Stimulated activated CD4-positive, alpha-beta T cell treated with anti-CD3 and anti-CD28 coated beads, Interleukin-12 subunit alpha, Interleukin-12 subunit beta, amount 100 ng/mL, for 24 hours (primary cell): Measurements from ENCODE around the gene TTC22.

Experiments used
- DNase-seq, 2 experiments: peaks; one replicate each; pipeline ENCODE4 v3.0.0-alpha.2; 2020; ENCODE audit warnings: low read depth in 2 of 2

TTC22 gene

DNA sequence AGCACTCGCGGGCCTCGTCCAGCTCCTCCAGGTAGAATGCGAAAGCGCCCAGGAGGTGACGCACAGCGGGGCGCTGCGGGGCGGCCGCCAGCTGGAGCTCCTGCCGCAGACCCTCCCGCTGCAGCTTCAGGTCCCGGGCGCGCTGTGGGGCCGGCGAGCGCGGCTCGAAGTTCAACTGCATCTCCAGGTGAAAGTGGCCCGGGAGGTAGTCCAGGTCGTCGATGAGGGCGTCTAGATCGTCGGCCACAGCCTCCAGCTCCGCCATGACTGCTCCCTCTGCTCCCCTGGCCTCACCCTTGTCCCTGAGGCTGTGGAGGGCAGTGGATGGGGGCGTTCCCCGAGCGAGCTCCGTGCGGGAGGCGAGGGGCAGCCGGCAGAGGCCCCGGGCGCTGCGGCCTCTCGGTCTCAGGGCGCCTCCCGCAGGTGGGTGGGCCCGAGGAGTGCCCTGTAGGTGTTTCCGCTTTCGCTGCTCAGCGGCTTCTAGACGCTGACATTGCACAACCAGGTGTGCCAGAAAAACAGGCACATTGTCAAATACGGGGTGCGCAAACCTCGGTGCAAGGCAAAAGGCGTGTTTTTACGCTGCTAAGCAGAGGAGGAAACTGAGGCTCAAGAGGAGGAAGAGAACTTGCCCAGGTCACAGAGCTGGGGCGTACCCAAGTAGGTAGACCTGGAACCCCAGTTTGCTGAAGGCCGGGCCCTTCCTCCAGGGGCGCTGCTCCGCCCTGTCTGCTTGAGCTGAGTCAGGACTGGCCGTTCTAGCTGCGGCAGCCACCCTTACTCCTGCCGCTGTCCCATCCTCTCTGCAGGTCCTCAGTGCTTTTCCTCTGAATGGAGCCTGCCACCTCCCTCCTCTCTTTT is at the start of gene TTC22:
TTC22 (minus strand) TSS at position 425 of the 861 bp plus-strand sequence; CDS start at position 265, 160 bp downstream.
- DNase-seq: peak; percentile 44 to 57

DNA sequence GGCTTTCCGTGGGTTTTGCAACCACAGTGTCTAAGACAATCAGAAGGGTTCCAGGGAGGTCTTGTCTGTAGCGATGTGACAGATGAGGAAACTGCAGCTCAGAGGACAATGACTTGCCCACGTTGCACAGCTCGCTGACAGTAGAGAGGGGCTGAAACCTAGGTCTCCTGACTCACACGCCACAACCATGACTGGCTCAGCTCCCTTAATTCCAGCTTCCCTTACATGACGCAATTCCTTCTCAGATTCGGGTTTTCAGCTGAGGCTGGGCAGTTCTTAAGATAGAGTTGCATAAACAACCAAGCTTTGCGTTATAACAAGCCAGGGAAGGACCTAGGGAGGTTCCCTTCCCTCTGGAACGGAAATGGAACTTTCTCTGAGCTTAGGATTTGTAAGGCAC is 49.6 kb upstream of the TTC22 start:
- DNase-seq: no peak

DNA sequence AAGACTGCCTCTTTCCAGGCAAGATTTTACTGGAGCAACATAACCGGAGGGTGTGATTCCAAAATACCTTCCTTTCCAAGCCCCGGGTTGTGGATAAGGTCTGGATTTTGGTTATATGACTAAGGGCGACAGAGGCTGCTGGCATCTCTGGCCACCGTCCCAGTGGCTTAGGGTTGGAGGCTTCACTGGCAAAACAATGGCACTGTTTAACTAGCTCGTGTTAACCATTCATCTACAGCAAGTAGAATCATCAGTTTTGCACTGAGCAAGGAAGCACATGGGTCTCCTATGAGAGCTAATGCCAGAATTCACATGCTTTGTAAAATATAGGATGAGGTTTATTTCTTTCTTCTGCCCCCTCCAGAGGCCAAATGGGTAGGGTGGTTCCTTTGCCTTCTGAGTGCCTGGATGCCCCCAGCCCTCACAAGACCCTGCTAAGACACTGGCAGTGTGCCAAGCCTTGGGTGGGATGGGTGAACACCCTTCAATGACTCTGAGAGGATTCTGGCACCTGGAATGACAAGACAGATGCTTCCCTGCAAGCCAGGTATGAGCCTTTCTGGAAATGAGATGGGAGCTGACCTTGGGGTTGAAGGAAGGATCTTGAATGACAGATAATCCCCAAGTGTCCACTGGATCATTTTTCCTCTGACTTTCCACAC is 49.1 kb upstream of the TTC22 start:
- no peak for DNase-seq

DNA sequence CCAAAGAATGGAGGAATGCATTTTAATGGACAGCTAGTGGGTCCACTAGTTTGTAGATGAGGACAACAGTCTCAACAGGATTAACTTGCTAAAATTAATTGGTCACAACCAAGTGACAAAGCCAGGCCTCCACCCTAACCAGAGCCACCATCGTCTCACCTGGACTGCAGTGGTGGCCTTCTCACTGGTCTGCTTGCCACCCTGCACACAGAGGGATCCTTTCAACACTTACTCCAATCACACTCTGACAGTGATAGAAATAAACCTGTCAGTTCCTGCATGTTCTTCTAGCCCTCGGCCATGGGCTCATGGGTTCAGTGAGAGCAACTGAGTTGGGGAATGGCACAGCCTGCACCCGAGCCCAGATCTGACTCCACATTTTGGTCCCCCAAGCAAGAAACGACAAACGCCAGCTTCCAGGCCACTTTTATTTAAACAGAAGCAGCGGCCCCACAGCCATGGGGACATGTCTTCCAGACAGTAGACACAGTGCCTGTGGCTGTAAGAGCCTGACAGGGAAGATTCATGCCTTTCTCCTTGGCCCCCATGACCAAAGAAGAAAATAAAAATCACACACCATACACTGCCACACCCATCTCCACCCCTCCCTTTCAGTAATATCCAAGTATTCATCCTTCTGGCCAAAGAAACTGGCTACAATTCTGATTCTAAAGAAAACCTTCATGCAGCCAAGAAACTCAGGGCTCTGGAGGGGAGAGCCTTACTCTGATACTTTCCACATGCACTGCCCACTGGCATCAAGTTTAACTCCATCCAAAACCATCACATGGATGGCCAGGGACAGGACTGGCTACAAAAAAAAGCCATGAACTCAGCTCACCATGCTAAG is 48.3 kb upstream of the TTC22 start:
- DNase-seq: no peak

DNA sequence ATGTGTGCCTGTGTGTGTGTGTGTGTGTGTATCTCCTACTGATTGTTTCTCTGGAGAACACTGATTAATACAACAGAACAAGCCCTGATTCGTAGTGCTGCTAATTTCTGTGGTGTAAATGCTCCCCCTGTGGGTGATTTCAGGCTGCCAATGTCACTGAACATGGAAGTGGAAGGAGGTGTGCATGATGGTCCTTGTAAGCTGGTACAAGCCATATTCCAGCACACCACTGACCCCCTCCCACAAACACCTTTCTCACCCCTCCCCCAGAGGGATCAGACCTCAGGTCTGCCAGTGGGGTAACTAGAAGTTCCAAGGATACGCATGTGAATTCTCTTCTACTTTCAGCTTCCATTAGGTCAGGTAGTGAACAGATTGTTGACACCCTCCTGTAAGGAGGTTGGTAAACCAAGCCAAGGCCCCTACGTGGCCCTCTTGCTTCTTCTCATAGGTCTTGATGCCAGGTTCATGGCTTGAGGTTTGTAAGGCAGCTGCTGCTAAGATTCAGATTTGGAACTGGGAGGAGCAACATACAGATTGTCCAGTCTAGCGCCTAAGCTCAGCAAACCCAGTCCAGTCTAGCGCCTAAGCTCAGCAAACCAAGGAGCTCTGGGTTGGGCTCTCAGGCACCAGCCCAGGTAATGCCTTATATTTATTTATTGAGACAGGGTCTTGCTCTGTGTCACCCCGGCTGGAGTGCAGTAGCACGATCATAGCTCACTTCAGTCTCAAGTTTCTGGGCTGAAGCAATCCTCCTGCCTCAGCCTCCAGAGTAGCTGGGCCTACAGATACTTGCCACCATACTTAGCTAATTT is 47.2 kb upstream of the TTC22 start:
- DNase-seq: no peak

DNA sequence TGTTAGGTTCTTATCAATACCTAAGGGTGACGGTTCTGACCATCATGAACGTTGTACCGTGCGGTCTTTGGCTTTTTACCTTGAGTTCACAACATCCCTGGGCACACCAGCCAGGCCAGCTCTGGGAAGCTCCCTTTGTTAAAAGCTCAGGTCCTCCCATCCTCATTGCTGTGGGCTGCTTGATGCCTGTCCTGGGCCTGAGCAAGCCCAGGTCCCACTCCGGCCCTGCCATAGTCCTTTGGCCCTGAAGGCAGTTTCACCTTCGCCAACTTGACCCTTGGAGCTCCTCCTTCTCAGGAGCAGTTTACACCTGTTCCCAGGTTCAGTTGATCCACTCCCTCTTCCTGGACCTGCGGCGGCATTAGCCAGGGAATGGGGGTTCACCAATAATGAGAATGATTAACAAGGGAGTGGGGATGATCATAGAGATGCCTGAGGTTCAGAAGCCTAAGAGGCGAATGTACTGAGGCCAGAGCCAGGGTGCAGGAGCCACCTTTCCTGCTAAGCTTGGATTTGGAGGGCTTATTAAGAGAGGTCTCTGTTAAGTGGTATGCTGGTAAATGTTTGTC is 45.7 kb upstream of the TTC22 start:
- no peak for DNase-seq

DNA sequence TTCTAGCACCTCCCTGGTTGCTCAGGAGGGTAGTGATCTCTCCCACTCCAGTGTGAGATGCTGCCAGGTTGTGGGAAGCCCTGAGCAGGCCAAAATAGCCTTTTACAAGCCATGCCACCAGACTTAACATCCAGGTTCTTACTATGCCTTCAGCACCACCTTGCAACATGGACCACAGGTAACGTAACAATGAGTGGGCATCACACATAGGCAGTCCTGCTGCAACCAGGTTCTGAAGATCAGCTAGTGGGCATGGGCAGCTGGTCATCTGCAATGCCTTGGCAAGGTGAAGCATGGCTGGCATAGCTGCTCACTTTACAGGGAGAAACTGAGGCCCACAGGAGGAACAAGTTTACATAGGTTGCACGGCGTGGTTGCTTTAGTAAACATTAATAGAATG is 45.2 kb upstream of the TTC22 start:
- DNase-seq: no peak

DNA sequence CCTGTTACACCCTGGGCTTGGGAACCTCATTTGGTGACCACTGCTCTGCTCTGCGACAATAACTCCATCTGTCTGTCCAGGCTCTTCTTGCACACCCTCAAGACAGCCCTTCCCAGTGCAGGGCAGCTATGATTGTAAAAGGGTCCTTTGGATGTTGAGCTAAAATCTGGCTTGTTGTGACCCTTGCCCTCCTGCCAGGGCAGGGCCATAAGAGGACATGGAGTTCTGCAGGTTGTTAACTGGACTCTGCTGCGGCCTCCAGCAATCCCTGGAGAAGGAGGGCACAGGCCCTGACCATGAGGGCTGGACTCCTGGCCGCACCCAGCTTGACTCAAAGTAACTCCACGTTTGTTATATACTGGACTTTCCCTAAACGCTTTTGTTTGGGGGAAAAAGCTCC is 44.6 kb upstream of the TTC22 start:
- no peak for DNase-seq

DNA sequence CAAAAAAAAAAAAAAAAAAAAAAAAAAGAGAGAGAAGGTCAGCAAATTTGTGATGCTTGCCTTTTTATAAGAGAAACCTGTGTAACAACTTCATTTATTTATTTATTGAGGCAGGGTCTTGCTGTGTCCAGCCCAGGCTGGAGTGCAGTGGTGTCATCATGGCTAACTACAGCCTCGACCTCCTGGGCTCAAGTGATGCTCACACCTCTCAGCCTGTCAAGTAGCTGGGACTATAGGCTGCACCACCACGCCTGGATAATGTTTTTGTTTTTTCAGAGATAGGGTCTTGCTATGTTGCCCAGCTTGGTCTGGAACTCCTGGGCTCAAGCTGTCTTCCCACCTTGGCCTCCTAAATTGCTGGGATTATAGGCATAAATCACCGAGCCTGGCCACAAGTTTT is 43.4 kb upstream of the TTC22 start:
- DNase-seq: no peak

DNA sequence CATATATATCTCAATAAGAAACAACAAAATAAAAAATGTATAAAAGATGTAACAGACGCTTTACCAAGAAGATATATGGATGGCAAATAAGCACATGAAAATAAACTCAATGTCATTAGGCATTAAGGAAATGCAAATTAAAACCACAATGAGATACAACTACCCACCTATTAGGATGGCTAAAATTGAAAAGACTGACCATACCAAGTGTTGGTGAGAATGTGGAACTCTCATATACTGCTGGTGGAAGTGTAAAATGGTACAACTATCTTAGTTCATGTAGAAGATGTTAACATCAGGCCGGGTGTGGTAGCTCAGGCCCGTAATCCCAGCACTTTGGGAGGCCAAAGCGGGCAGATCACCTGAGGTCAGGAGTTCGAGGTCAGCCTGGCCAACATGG is 42.3 kb upstream of the TTC22 start:
- no peak for DNase-seq

DNA sequence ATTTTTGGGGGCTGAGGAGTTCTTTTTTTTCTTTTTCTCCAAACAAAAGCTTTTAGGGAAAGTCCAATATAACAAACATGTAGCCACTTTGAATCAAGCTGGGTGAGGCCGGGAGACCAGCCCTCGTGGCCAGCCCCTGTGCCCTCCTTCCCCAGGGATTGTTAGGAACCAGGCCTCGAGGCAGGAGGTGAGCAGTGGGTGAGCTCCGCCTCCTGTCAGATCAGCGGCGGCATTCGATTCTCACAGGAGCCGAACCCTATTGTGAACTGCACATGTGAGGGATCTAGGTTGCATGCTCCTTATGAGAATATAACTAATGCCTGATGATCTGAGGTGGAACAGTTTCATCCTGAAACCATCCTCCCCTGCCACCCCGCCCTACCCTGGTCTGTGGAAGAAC is 41.8 kb upstream of the TTC22 start:
- DNase-seq: no peak

DNA sequence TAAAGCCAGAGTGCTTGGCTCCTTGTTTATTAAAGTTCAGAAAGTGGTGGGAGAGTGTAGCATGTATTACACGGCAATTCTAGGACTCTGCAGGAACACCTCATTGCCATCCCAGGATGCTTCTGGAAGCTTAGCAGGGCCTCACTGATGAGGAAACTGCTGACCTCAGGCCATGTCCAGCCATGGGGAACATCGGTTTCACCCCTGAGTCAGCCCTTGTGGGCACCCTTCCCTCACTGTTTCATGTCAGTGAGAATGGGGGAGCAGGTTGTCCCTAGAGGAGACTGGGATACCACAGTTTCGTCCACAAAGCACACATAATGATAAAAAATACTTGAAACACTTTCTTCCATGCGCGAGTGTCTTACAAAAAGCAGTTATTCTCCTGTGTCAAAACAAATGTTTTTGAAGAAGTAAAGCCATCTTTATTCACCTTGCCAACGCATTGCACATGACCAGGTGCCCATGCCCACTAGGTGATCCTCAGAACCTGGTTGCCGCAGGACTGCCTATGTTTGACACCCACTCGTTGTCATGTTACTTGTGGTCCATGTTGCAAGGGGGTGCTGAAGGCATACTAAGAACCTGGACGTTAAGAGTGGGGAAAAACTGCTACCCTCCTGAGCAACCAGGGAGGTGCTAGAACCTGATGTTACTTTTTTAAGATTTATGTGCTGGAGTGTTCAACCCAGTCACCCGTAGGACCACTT is 41.2 kb upstream of the TTC22 start:
- DNase-seq: no peak

DNA sequence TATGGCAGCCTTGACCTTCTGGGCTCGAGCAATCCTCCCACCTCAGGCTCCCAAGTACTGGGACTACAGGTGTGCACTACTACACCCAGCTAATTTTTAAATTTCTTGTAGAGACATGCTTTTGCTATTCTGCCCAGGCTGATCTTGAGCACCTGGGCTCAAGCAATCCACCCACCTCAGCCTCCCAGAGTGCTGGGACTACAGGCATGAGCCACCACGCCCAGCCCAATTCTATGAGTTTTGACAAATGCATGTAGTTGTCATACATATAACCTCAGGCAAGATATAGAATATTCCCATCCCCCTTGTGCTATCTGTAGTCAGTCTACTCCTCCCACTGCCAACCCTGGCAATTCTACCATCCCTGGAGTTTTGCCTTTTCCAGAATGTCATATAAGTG is 38.7 kb upstream of the TTC22 start:
- no peak for DNase-seq

DNA sequence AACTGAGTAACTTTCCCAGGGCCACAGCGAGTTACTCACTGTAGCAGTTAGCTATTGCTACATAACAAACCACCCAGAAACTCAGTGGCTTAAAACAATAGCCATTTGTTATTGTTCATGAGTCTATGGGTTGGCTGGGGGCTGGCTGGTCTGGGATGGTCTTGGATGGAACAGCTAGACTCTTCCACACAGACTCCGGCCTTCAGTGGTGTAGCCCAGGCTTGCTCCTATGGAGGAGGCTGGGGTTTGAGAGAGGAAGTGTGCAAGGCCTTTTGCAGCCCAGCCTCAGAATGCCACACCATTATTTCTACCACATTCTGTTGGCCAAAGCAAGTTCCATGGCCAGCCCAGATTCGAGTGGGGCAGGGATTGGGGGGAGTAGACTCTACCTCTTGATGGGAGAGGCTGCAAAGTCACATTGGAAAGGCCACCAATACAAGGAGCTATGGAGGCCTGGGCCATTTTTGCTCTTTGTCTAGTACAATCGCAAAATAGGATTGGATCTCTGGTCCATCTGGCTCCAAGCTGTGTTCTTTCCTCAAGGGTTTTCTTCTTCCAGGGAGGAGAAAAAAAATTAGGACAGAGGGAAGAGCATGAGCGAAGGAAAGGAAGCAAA is 37.5 kb upstream of the TTC22 start:
- DNase-seq: no peak

DNA sequence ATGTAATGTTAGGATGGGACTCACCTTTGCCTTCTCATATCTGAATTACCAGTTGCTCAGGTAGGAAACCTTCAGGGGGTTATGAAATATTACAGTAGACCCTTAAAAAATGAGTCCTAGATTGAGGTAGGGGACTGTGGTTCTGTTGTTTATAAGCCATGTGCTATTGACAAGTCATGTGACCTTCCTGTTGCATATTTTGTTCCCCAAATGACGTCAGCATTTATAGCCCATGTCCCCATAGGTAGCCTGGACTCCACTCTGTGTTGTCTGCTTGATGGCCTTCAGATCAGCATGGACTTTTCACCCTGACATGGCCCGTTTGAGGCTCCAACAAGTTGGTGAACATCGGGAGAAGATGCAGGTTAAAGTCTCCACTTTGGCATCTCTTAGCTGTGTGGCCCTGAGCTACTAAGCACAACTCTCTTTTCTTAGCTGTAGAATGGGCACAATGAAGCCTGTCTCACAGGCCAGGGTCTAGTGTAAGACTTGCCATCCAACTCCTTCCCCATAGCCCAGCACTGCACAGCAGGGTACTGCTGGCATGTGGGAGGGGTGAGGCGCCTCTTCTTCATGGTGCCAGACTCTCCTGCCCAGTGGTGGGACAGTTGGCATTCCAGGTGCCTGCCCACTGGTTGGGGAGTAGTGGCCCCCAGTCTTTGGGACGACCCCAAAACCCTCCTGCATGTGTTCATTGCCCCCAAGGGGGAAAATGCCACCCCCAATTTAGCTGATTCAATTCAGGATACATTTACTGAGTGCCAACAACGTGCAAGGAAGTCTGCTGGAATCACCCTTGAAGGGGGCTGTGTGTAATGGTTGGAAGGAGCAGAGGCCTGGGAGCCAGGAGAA is 36.1 kb upstream of the TTC22 start:
- no peak for DNase-seq

DNA sequence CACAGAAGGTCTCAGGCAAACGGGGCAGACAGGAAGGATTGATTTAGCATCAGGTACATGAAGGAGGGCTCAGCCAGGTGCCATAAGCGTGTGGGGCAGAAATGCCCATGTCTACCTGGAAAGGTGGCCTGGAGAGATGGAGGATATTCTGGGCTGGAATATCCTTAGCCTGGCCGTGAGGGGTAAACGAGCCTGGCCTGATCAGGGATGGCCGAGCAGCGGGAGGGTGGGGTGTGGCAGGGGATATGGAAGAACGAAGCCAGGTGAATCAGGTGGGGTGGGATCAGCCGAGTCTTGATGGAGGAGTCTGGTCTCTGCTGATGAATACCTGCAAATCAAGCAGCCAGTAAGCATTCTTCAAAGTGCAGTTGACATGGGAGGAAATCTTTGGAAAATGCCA is 35.5 kb upstream of the TTC22 start:
- DNase-seq: no peak

DNA sequence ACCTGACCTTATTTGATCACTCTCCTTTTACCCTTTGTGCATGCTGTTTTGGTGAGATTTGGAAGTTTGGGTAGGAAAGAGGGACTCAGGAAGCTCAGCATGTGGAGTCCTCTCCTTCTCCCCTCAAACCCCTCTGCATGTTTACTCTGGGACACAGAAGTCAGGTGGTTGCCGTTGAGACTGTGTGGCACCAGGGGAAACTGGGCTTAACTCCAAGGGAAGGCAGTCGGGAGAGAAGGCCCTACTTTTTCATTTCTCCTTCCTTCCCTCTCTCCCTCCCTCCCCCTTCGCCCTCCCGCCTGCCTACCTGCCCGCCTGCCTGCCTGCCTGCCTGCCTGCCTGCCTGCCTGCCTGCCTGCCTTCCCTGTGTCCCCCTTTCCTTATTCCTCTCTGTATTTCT is 34.8 kb upstream of the TTC22 start:
- no peak for DNase-seq

DNA sequence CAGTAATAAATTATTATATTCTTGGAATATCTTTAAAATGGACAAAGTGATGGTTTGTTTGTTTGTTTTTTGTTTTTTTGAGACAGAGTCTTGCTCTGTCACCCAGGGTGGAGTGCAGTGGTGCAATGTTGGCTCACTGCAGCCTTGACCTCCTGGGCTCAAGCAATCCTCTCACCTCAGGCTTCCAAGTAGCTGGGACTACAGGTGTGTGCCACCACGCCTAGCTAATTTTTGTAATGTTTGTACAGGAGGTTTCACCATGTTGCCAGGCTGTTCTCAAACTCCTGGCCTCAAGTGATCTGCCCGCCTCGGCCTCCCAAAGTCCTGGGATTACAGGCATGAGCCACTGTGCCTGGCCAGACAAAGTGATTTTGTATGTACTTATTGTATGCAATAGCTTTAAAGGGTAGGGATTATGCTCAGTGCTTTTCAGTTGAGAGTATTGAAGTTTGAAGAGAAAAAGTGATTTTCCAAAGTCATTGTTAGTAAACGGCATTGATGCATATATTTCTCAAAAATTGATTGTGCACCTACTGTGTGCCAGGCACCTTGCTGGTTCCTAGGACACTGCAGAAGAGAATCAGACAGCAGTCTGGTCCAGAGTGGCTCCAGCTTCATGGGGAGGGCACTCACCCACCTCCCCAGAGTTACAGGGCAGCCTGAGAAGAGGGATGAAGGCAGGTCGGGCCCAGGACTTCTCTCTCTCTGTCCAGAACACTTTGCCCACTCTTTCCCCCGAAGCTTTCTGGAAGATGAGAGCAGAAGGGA is 34.2 kb upstream of the TTC22 start:
- DNase-seq: no peak
